Right ventricle myocardium inferior (tissue), 1 donor: Measurements from ENCODE around the gene KIF6. TPM values are rescaled to one million over a fixed set of nuclear protein-coding genes. Genes with fewer than 3 reads are reported as not detected.
"Not testable (repeated sequence)": the region's sequence is repeated elsewhere in the genome, so short reads cannot be mapped to it uniquely, and the experiment has no call there.

Source experiments
- ATAC-seq: fragments of 200-7000 bp; cut with Tn5 transposase; one replicate; pipeline ENCODE4 v1.9.1; 2020; ENCODE audit warnings: mild to moderate bottlenecking, moderate library complexity
- DNase-seq: peaks from one replicate; pipeline ENCODE4 v3.0.0; 2021; ENCODE audit errors: missing footprints
- intact Hi-C: fragments of 100-400 bp; cut with DNase I; formaldehyde crosslinking; loops from one replicate; pipeline ENCODE4 v1.11.0; 2022
- total RNA-seq: library from RNA; stranded (reverse); fragmentation: NEBNext Ultra II Directional; extraction: Animal tissue kit (Norgen Biotek cat#: 25700); gene quantifications from one replicate; pipeline ENCODE4 v1.2.1, GENCODE V29; 2021
- donor health status: DM: no; HTN: yes; CAD: no; lungs with severe emphysema.

KIF6 gene
- total RNA-seq, 1 donor from 2014 or later: 0.16 TPM

DNA sequence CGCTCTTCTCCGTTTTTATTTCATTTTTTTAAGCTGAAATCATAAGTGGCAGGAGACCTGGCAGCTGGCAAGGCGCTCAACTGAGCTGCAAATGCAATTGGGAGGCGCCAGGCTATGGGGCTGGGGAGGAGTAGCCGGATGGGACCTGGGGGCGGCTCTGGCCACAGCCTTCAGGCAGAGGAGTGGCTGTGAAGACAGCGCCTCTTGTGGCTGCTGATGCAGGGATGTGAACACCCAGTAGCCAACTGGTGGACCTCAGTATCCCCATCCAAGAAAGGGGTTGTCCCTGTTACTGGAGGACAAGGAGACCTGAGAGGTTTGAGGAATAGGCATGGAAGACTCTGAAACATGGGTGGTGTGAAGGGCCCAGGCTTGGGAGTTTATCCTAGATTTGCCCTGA is 423.6 kb downstream of the KIF6 start:
- no peak for ATAC-seq
- intact Hi-C loops: loop anchor here (2.0 to 5.0 kb wide), 3 partner anchors 135 to 329 kb away; no protein-coding TSS in a partner anchor

DNA sequence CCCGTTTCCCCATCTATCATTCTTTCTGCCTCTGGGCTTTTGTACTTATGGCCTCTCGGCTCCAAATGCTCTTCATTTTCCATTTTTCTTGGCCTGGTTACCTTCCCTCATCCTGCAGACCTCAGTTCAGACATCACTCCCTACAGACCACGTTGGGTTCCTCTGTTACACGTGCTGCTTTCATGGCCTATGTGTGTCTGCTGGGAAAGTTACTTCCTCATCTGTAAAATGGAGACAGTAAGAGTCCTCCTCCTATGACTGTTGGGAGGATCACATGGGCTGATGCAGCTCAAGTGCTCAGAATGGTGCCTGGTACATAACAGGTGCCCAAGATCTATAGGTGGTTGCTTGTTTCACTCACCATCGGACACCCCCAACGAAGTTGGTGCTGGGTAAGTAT is 424.5 kb downstream of the KIF6 start:
- no peak for DNase-seq
- ATAC-seq: no peak
- intact Hi-C loops: loop anchor here (5.0 kb wide), 1 partner anchor 213 kb away; no protein-coding TSS in a partner anchor

More for the DNA sequence above, 423.6 kb downstream of the KIF6 start:
- no peak for DNase-seq

DNA sequence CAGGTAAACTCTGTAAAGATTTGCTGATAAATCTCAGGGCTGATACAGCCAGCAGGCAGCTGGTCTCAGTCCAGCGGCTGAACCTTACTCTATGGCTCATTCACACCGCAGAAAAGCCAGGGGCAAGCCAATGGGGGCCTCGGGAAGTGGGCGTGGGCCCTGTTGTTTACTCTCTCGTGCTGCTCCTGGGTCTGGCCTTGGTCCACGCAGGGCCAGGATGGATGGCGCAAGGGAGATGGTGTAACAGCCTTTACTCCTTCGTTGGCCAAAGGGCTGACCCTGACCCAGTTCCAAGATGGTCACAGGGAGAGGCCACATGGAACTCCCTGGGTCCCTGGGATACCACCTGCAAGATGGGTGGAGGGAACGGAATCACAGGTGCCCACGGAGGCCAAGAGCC is 427.1 kb downstream of the KIF6 start:
- no peak for DNase-seq
- ATAC-seq: no peak
- intact Hi-C loops: no loop called here

DNA sequence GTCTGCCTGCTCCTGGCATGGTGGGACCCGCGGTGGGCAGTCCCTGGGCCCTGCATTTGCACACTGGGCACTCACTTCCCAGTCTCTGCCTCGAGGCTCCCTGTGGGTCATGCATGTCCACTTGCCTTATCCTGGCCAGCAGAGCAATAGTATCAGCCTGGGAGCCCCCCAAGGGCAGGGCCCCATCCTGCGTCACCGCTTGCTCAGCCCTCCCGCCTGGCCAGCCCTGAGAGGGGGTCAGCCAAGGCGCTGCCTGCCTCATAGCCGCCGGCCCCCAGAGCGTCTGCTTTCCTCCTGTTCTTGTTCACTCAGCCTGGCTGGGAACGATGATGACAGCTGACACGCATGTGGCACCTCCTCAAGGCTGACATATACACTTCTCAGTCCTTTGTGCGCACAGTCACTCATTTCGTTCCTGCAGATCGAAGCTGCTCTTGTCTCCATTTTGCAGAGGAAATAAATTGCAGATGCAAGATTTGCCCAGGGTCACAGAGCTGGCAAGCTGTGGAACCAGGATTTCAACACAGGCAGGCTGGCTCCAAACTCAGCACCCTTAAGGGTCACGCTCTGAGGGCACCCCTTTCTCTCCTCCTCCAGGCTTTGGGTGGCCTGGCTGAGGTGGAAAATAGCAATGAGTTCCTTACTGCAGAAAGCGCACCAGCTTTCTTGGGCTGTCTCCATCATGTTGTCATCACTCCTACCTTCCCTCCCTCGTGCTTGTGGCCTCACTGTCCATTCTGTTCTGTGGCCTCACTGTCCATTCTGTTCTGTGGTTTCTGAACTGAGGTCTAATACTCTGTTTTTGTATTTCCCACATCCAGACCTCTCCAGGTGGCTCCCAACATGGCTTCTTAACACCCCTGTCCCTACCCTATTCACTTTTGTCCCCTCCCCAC is 428.2 kb downstream of the KIF6 start:
- ATAC-seq (peak; percentile 90), DNase-seq (peak; percentile 83)
- intact Hi-C loops: no loop called here

DNA sequence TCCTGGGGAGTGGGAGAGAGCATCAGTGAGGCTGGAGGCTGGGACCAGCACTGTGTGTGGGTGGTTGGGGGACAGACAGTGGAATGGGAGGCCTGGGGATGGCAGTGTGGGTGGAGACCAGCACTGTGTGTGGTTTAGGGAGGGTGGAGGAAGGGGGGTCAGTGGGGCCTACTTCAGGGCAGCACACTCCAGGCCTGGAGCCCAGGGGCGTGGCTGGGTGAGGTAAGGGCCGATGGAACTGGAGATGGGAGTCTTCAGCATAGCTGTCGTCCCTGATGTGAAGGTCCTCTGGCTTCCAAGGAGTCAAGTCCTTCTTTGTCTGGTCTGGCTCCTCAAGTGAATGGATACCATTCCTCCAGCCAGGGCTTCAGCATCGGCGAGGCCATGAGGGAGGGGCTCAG is 429.6 kb downstream of the KIF6 start:
- DNase-seq (no peak), ATAC-seq (peak; percentile 27)
- intact Hi-C loops: no loop called here

DNA sequence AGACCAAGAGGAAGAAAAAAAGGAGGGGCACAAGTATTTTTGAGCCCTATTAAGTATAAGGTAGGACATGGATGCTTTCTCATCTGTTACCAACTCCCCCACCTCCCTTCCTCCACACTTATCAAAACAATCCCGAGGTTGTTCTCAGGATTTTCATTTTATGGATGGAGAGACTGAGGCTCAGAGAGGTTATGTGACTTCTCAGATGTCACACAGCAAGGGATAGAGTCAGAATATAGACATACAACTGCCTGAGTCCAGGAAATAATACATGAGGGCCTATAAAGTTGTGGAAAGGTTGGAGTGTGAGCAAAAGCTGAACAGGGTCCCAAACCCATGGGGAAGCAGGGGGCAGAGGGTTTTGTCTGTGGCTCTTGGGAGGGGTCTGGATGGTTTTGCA is 430.3 kb downstream of the KIF6 start:
- intact Hi-C loops: no loop called here
- DNase-seq: no peak
- no peak for ATAC-seq

DNA sequence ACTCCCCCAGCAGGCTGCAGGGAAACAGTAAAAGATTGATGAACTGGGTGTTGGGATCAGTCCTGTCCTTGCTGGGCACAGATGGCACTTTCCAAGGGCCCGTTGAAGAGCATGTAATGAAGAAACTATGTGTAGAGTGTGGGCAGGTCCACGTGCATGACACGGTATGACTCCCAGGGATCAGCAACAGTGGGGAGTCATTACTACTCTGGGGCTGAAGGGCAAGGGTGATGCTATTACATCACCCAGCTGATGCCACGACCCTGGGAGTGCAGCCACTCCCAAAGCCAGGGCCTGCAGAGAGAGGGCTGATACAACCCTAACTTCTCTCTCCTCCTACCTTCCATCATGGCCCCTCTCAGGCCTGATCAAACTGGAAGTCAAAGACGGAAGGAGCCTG is 431.1 kb downstream of the KIF6 start:
- DNase-seq (no peak), ATAC-seq (no peak)
- intact Hi-C loops: no loop called here

- DNase-seq (no peak), ATAC-seq (no peak)
- intact Hi-C loops: no loop called here
These were observed 432.6 kb downstream of the KIF6 start for GRCh38 chr6:39292637-39293036.

DNA sequence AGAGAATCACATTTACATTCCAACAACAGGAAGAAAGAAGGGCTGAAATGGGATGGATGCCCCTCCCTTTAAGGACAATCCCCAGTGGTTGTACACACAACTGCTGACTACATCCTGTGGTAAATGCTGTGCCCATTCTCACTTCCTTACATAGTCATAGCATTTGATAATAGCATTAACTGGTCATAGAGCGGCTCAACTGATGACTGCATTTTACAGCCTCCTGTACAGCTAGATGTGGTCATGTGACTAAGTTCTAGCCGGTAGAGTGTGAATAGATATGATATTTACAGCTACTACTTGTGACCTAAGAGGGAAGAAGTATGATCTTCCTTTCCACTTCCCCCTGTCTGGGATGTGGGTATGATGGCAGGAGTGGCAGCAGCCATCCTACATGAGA is 435.7 kb downstream of the KIF6 start:
- no peak for ATAC-seq
- no peak for DNase-seq
- intact Hi-C loops: no loop called here

DNA sequence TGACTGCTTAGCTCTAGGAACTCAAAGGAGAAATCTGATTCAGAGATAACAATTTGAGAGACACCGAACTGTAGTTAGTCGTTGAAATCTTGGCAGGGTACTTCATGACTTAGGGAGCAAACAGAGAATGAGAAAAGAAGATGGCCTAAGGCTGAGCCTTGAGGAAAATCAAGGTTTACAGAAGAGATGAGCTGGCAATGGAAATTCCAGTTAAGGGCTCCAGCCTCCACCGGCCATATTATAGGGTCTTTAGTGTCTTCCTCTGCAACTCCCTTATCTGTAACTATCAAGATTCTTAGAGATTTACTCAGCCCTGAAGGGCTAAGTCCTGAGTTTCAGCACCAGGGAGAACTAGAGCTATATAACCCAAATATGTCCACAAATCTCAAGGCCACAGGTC is 437.6 kb downstream of the KIF6 start:
- intact Hi-C loops: no loop called here
- ATAC-seq (no peak), DNase-seq (no peak)

- ATAC-seq, intact Hi-C loops, DNase-seq: not testable (repeated sequence)
These were observed 438.6 kb downstream of the KIF6 start for GRCh38 chr6:39286596-39286995.

DNA sequence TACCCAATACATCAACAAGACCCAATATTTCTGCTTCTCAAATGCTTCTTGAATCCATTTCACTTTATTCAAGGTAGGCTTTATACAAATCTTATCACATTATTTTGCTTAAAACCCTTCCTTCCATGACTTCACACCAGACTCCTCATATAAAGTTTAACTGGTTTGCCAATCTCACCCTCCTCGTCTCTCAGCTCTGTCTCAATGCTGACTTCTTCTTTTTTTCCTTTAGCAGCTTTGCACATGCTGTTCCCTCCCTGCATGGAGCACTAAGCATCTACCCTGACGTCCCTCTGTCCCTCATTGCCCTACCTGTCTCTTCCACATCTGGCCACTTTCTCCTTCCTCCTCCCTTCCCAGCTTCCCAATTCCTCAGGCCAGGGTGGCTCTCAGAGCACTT is 442.4 kb downstream of the KIF6 start:
- intact Hi-C loops: no loop called here
- no peak for ATAC-seq

DNA sequence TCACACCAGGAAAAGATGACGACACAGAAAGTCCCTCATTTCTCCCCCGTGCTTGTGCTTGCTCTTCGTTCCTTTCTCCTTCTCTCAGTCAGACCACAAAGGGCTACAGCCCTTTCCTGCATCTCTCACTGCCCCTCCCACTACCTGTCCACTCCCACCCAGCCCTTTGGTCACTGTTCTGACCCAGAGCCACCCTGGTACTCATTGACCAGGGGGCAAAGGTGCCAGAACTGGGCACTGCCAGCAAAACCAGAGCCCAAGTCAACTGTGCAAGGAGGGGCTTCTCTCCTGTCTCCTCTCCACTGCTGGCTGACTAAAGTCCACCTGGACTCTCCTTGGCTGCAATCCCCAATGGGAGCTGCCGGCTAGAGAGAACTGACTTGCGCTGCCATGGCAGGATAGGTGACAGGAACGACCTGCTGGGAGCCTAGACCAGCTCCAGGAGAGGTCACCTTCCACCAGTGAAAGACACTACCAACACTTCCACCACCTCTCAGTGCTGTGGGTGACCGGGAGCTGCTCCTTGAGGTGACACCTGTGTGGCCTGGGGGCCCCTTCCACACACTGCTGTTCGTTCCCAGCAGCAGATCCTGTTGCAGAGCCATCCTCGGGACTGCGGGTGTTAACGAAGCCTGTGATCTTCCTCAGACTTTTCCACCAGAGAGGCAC is 443.8 kb downstream of the KIF6 start:
- no peak for ATAC-seq
- intact Hi-C loops: no loop called here
- no peak for DNase-seq

More for the DNA sequence above, 442.4 kb downstream of the KIF6 start:
- no peak for DNase-seq

DNA sequence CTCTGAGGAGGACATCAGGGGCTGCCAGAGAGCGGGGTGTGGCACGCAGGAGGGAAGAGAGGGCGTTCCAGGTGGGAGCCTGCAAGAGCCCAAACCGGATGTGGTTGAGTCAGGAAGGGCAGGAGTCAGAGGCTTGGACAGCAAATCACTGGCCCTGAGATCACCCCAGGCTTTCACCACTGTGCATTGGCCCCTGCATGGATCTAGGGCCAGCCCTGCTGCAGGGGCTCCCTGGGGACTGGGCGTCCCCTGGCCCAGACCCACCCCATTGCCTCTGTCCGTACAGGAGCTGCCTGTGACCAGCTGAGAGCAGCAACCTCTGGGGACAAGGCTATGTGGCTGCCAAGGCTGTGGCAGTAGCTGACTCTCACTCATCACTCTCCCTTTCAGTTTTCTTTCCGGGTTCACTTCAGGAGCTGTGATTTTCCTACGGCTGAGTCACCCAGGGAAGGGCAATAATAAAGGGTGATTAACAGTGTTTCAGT is 444.9 kb downstream of the KIF6 start:
- ATAC-seq (peak; percentile 51), DNase-seq (no peak)
- intact Hi-C loops: no loop called here

Other genes with a start within 250 kb of the KIF6 start
- gene DAAM2, start 67.0 kb upstream of the KIF6 start, total RNA-seq: 14.7 TPM
- 27.2 TPM for gene MOCS1, start 209.1 kb upstream of the KIF6 start, total RNA-seq